ENCODE results near the gene C17orf50.
"Not testable (repeated sequence)": the region's sequence is repeated elsewhere in the genome, so short reads cannot be mapped to it uniquely, and the experiment has no call there.

DNA sequence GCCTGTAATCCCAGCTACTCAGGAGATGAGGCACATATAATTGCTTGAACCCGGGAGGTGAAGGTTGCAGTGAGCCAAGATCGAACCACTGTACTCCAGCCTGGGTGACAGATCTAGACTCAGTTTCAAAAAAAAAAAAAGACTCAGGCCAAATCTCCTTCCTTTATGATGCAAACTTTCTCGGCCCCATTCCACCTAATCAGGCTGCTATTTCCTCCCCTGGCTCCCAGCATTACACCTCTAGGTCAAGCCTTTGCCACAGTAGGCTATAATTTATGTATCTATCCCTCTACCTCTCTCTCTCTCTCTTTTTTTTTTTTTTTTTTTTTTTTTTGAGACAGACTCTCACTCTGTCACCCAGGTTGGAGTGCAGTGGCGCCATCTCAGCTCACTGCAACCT is 9.1 kb upstream of the C17orf50 start:
- TF ChIP-seq, protein P1, sequence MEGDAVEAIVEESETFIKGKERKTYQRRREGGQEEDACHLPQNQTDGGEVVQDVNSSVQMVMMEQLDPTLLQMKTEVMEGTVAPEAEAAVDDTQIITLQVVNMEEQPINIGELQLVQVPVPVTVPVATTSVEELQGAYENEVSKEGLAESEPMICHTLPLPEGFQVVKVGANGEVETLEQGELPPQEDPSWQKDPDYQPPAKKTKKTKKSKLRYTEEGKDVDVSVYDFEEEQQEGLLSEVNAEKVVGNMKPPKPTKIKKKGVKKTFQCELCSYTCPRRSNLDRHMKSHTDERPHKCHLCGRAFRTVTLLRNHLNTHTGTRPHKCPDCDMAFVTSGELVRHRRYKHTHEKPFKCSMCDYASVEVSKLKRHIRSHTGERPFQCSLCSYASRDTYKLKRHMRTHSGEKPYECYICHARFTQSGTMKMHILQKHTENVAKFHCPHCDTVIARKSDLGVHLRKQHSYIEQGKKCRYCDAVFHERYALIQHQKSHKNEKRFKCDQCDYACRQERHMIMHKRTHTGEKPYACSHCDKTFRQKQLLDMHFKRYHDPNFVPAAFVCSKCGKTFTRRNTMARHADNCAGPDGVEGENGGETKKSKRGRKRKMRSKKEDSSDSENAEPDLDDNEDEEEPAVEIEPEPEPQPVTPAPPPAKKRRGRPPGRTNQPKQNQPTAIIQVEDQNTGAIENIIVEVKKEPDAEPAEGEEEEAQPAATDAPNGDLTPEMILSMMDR (IDR thresholded peaks at IDR 0.05), result not testable (repeated sequence)
- TF ChIP-seq POLR2A (IDR thresholded peaks at IDR 0.05), result not testable (repeated sequence)
